Peyer's patch (tissue), 4 donors: Measurements from ENCODE around the gene CASZ1. TPM values are rescaled to one million over a fixed set of nuclear protein-coding genes. Genes with fewer than 3 reads are reported as not detected.

Experiments used
- DNase-seq, 3 donors: peaks; one replicate each; pipeline ENCODE4 v3.0.0-alpha.2; 2017 to 2019
- H3K27ac ChIP-seq, 4 donors: fragments of 200-600 bp; sonication (generic); one replicate each; pipeline ENCODE4 v1.5.1; 2016 to 2019
- H3K27me3 ChIP-seq, 2 donors: fragments of 200-600 bp; sonication (generic); one replicate each; pipeline ENCODE4 v1.5.1; 2019
- H3K36me3 ChIP-seq, 3 donors: fragments of 200-600 bp; sonication (generic); one replicate each; pipeline ENCODE4 v1.5.1; 2016 to 2019
- H3K4me1 ChIP-seq, 4 donors: fragments of 200-600 bp; sonication (generic); one replicate each; pipeline ENCODE4 v1.5.1; 2016 to 2019
- H3K4me3 ChIP-seq, 4 donors: fragments of 200-600 bp; sonication (generic); 1 replicate in 3 of 4; 2 replicates in 1 of 4; pipeline ENCODE4 v1.5.1; 2016 to 2019; ENCODE audit warnings: mild to moderate bottlenecking in 1 of 4
- H3K9me3 ChIP-seq, 4 donors: fragments of 200-600 bp; sonication (generic); one replicate each; pipeline ENCODE4 v1.5.1; 2016 to 2019; ENCODE audit warnings: mild to moderate bottlenecking in 1 of 4
- POLR2A ChIP-seq, 2 donors: fragments of 450-650 bp; IDR thresholded peaks; one replicate each; pipeline ENCODE4 v1.5.1; 2017; ENCODE audit warnings: antibody characterized with exemption in 2 of 2, mild to moderate bottlenecking in 2 of 2, moderate library complexity in 2 of 2
- total RNA-seq, 4 donors: library from RNA; depleted of rRNA; stranded (reverse); fragments of >200 nt; gene quantifications; one replicate each; pipeline ENCODE4 v1.1.0, GENCODE V29; 2016
- TF ChIP-seq, protein P1 (sequence below), 6 experiments: fragments of 450-650 bp in 4 of 6; fragments of 200-600 bp in 2 of 6; sonication (generic) in 1 of 6; IDR thresholded peaks; one replicate each; pipeline ENCODE4 v1.5.1; 2017 to 2019; ENCODE audit warnings: antibody characterized with exemption in 6 of 6, mild to moderate bottlenecking in 3 of 6, moderate library complexity in 1 of 6

CASZ1 gene
- total RNA-seq, 4 donors from 2014 or later: 87.5 to 165 (median 137) TPM

DNA sequence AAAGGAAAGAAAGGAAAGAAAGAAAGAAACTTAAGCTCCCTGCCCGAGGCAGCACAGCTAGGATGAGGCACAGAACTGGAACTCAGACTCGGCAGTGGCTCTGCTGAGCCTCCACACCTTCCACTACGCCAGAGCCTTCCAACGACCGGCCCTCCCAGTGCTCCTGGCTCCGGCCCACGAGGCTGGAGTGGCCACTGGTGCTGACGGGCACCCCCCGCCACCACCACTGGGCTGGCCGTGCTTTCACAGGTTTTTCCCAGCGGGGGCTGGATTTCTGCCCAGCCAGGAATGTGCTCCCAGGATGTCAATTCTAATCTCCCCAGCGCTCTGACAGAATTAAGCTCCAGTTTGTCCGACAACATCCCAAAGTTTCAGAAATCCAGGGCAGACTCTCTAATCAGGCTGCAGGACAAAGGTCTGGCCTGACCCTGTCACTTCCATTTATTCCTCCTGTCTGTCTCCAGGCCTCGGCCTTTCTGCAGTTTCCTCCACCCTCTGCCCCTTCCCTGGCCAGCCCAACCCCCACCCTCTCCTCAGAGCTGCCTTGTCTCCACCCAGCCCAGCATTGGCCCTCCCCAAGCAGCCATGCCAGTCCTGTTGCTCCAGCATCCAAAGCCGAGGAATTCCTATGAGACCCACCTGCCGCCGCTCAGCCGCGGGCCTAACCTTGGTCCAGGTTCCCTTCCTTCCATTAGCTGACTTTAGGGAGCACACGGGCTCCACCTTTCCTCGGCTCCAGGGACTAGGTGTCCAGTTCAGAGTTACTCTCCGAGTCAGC, 81.9 kb downstream of the CASZ1 start:
- no peak overlapping the region for H3K4me3 ChIP-seq
- no peaks in the 10 kb centered on the region for H3K36me3 ChIP-seq
- peaks cover 0 to 21% (median 0%) of the 10 kb centered on the region in 4 donors for H3K4me1 ChIP-seq
- no peak for TF ChIP-seq POLR2A (IDR thresholded peaks at IDR 0.05)
- TF ChIP-seq, protein P1, sequence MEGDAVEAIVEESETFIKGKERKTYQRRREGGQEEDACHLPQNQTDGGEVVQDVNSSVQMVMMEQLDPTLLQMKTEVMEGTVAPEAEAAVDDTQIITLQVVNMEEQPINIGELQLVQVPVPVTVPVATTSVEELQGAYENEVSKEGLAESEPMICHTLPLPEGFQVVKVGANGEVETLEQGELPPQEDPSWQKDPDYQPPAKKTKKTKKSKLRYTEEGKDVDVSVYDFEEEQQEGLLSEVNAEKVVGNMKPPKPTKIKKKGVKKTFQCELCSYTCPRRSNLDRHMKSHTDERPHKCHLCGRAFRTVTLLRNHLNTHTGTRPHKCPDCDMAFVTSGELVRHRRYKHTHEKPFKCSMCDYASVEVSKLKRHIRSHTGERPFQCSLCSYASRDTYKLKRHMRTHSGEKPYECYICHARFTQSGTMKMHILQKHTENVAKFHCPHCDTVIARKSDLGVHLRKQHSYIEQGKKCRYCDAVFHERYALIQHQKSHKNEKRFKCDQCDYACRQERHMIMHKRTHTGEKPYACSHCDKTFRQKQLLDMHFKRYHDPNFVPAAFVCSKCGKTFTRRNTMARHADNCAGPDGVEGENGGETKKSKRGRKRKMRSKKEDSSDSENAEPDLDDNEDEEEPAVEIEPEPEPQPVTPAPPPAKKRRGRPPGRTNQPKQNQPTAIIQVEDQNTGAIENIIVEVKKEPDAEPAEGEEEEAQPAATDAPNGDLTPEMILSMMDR (IDR thresholded peaks at IDR 0.05): no peak
- no peaks in the 10 kb centered on the region for H3K27me3 ChIP-seq
- H3K27ac ChIP-seq: peak overlapping the region in 1 of 4 donors; percentile 22
- no peak for DNase-seq
- no peaks in the 10 kb centered on the region for H3K9me3 ChIP-seq

DNA sequence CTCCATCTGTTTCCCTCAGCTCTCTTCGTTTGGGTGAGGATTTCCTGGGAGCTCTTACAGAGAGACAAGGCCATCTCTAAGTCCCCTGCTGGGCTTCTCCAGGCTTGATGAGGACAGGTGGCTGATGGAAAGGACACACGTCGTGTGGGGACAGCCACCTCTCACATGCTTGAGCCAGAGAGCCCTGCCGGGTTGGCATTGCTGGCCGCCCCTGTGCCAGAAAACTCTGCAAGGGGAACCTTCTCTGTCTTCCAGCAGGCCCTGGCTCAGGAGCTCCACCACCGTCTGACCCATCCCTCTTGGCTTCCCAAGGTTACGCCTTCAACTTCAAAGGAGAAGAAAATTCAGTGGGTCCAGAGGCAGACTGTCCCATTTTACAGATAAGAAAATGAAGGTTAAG, 82.8 kb downstream of the CASZ1 start:
- Histone ChIP-seq H3K4me1 (peaks cover 0 to 21% (median 0%) of the 10 kb centered on the region in 4 donors), H3K27ac (no peak overlapping the region), H3K36me3 (no peaks in the 10 kb centered on the region), H3K9me3 (no peaks in the 10 kb centered on the region), H3K27me3 (no peaks in the 10 kb centered on the region), H3K4me3 (no peak overlapping the region)
- TF ChIP-seq, protein P1 (IDR thresholded peaks at IDR 0.05): no peak
- no peak for TF ChIP-seq POLR2A (IDR thresholded peaks at IDR 0.05)
- DNase-seq: no peak

DNA sequence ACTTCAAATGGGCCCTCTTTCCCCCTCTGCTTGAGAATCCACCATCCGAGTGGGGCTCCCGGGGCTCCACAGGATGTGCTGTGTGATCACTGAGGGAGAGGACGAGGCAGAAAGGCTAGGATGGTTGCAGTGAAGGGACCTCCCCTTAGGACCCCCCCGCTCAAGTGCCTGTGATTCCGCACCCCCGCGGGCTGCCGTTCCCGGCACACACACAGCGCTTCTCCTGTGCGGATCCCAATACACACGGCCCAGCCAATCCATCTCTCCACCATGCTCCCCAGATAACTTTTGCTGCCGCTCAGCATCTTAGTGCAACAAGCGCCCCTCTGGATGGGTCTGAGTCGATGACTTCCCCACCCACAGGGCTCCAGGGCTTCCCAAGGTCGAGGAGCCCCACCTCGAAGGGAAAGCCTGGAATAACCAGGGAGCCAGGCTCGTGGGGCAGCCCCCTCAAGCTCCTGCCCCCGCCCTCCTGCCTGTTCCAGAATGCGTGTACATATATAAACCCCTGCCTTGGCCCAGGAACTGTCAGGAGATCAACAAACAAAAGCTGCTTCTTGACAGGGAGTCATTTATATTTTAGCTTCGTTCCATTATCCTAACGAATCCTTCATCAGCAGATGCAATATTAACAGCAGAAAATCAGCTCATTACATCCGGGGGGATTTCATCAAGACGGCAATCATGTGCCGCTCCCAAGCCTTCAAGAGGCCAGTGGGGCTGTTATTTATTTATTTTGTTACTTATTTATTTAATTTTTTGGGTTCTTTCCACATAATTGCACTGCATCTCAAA, 83.7 kb downstream of the CASZ1 start:
- Histone ChIP-seq H3K36me3 (no peaks in the 10 kb centered on the region), H3K4me3 (no peak overlapping the region), H3K9me3 (no peaks in the 10 kb centered on the region), H3K4me1 (peaks cover 0 to 13% (median 0%) of the 10 kb centered on the region in 4 donors), H3K27me3 (no peaks in the 10 kb centered on the region), H3K27ac (no peak overlapping the region)
- no peak for DNase-seq
- TF ChIP-seq, protein P1 (IDR thresholded peaks at IDR 0.05): no peak
- TF ChIP-seq POLR2A (IDR thresholded peaks at IDR 0.05): no peak

DNA sequence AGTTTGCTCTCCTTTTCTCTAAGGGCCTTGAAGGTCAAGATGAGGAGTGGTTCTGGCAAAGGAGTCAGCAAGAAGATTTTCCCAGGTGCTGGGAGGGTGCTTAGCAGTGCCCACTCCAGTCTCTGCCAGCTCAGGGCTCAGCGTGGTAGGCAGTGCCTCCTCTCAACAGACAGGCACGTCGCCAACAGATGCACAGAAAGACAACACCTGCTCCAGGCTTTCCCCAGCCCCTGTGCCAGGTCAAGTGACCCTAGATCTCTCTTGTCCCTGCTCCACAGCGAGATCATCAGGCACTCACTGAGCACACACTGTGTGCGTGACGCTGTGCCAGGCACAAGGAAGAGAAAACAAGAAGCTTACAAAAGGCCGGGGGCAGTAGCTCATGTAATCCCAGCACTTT, 86.0 kb downstream of the CASZ1 start:
- Histone ChIP-seq H3K36me3 (peaks cover 0 to 3% (median 0%) of the 10 kb centered on the region in 3 donors), H3K27me3 (no peaks in the 10 kb centered on the region), H3K27ac (no peak overlapping the region), H3K4me3 (no peak overlapping the region), H3K9me3 (no peaks in the 10 kb centered on the region), H3K4me1 (no peaks in the 10 kb centered on the region)
- no peak for DNase-seq
- TF ChIP-seq, protein P1 (IDR thresholded peaks at IDR 0.05): no peak
- no peak for TF ChIP-seq POLR2A (IDR thresholded peaks at IDR 0.05)

DNA sequence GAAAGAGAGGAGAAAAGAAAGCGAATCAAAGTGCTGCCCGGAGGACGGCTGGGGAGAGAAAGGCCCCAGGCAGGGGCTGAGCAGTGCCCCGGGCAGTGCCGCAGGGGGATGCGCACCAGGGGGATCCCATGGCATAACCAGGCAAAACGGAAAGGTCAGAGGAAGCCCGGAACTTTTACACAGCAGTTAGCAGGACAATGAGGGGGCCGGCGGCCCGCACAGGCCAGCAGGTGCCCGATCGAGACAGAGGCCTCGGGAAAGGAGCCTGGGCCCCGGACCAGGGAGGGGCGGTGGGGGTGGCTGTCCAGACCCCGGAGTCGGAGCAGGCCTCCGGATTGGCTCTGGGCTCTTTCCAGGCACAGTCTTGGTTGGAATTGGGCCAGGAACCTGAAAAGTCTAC, 86.8 kb downstream of the CASZ1 start:
- no peak overlapping the region for H3K27ac ChIP-seq
- no peaks in the 10 kb centered on the region for H3K4me1 ChIP-seq
- no peak for DNase-seq
- H3K9me3 ChIP-seq: no peaks in the 10 kb centered on the region
- no peak for TF ChIP-seq POLR2A (IDR thresholded peaks at IDR 0.05)
- TF ChIP-seq, protein P1 (IDR thresholded peaks at IDR 0.05): no peak
- no peaks in the 10 kb centered on the region for H3K27me3 ChIP-seq
- H3K4me3 ChIP-seq: no peak overlapping the region
- H3K36me3 ChIP-seq: peaks cover 0 to 9% (median 0%) of the 10 kb centered on the region in 3 donors
